GM19025 (cell line): Measurements from ENCODE around the gene CHRD.

Experiments
- ATAC-seq: cut with Tn5 transposase; IDR thresholded peaks from one replicate; pipeline ENCODE4 v1.9.1; 2021; ENCODE audit warnings: mild to moderate bottlenecking, low read depth, moderate library complexity; ENCODE audit not compliant: unreplicated experiment

The CHRD gene

GRCh38 chr3:184346480-184347190, 33.2 kb upstream of the CHRD start:
- no peak for ATAC-seq

- ATAC-seq = no peak
Measured at GRCh38 chr3:184347321-184348056, 32.4 kb upstream of the CHRD start.

- no peak for ATAC-seq
Measured at GRCh38 chr3:184348057-184348382, 31.8 kb upstream of the CHRD start.

DNA sequence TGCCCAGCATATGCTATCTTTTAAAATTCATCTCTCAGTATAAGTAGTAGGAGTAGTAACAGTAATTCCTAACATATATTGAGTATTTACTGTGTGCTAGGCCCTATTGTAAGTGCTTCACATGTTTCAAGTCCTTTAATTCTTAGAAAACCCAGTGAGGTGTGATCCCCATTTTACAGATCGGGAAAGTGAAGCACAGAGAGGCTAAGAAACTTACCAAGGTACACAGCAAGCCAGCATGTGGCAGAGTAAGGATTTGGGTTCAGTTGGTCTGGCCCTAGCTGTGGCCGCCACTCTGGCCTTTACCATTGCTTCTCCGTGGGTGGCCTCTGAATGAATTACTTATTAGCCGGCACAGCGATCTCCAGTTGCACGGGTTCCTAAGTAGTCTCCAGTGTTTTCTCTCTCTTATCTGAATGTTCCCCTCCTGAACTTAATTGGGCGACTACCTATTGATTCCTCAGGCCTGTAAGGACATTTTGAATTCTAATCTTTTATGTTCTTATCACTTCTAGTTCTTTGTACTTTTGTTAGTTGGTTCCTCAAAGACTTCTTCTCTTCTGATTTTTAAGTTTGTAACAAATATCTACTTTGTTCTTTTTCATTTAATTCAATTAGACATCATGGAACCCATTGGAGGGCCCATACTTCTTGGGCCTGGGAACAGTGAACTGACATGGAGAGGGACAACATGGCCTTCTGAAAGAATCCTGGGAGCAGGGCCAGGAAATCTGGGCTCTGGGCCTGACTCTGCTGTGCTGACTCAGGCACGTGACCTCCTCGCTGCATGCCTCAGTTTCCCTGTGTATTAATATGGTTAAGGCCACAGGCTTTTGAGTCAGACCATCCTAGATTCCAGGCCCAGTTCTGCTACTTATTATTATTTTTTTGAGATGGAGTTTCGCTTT, 30.0 kb upstream of the CHRD start:
- ATAC-seq = no peak

DNA sequence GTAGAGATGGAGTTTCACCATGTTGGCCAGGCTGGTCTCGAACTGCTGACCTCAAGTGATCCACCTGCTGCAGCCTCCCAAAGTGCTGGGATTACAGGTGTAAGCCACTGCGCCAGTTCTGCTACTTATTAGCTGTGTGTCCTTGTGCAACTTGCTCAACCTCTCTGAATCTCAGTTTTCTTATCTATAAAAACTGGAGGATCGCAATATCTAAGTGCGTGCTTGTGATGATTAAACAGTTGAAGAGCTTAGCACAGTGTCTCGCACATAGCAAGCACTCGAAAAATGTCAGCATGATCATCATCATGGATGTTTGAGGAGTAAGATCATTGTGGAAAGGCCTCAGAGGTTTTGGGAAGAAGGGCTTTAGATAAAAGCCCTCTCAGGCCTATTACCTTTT, 29.2 kb upstream of the CHRD start:
- no peak for ATAC-seq

DNA sequence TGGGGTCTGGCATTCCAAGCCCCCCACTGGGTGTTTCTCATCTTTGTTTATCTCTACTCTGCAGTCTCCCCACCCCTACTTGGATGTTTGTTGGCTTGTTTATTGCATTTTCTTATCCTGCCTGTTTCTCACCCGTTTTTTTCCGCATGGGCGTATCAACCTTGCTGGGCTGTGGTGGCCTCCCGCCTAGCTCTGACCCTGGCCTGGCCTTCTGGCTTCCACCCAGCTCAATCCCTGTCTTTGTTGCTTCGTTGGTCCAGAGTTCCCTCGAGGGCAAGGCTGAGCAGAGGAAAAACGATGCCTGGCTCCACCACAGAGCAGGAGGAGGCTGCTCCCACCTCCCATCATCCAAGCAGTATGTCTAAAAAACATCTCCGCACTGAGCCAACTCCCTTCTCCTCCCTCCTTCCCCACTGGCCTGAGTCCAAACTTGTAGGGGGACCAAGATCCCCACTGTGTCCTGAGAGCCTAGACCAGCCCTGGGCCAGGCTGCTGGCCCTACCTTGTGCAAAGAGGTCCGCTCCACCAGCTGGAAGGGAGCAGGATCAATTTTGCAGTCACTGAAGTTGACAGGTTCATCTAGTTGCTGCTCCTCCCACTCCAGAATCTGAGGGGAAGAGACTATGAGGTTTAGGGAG, 28.2 kb upstream of the CHRD start:
- no peak for ATAC-seq

GRCh38 chr3:184352149-184352785, 27.6 kb upstream of the CHRD start:
- no peak for ATAC-seq

DNA sequence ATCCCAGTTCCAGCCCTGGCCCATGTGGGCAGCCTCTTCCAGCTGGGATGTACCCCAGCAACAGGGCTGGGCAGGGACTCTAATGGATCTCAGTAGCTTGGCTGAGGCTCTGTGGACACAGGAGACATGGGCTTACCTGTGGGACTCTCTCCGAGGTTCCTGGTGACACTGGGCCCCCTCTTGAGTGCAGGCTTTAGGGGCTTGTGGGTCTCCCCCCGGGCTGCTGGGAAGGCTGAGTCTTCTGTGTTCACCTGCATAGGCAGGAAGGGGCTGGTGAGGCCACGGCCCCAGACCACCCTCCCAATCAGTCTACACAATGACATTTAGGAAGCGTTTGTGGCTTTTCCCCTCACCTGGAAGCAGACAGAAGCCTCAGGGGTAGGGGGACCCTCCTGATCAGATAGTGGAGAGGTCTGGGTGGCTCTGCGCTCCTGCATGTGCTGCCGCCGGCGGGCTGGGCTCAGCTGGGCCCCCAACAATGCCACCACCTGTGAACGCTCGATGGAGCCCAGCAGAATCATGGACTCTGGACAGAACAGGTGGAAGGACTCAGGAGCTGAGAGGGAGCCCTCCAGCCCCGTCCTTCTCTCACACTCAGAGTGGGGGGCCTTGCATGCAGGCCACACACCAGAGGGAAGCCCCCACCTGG, 26.8 kb upstream of the CHRD start:
- no peak for ATAC-seq

DNA sequence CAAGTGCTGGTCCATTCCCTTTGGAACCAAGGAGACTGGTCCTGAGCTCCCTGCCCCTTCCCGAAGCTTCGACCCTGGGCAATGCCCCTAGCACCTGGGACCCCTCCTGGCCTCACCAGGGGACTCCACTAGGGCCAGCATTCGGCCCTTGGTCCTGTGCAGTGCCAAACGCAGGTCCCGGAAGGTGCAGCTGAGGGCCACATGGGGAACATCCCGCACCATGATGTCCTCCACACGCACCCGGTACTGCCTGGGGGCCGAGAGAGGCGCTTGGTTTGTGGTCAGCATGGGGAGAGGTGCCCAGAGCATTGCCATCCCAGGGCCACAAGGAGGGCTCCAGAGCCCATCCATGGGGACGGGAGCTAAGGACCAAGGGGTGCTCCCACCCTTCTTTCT, 26.3 kb upstream of the CHRD start:
- no peak for ATAC-seq

DNA sequence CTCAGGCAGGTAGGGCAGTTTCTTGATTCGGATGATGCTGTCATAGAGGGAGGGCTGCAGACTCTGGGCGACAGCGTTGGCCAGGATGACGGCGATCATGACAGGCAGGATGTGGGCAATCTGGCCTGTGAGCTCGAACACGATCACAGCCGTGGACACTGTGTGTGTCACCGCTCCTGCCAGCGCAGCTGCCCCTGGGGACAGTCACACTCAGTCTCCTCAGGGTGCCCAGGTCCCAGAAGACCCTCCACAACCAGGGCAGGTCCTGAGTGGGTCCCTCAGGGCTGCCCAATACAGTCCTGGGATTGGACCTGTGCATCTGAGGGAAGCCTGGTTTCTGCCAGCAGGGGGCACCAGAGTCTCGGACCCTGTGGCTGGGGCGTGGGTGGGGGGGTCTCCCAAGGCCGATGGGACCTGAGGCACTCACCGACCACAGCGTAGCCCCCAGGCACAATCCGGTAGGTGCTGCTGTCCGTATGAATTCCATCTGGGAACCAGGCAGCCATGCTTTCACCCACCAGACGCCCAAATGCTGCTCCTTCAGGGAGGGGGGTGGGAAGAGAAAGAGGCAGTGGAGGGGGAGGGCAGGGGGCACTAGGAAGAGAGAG, 25.6 kb upstream of the CHRD start:
- no peak for ATAC-seq

DNA sequence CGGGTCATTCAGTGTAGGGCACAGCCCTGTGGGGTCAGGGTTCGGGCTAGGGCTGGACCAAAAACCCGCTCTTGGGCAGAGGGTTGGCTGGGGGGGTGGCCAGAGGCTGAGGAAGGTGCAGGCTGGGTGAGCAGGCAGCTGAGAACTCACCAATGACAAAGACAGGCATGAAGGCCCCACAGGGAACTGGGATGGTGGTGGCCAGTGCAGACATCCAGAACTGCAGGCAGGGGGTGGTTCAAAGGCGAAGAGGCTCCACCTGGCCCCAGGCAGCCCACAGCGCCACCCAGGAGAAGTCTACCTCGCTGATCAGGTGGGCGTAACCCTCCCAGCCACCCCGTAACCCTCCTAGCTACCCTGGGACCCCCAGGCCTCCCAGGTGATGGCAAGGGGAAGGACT, 25.1 kb upstream of the CHRD start:
- ATAC-seq = no peak

DNA sequence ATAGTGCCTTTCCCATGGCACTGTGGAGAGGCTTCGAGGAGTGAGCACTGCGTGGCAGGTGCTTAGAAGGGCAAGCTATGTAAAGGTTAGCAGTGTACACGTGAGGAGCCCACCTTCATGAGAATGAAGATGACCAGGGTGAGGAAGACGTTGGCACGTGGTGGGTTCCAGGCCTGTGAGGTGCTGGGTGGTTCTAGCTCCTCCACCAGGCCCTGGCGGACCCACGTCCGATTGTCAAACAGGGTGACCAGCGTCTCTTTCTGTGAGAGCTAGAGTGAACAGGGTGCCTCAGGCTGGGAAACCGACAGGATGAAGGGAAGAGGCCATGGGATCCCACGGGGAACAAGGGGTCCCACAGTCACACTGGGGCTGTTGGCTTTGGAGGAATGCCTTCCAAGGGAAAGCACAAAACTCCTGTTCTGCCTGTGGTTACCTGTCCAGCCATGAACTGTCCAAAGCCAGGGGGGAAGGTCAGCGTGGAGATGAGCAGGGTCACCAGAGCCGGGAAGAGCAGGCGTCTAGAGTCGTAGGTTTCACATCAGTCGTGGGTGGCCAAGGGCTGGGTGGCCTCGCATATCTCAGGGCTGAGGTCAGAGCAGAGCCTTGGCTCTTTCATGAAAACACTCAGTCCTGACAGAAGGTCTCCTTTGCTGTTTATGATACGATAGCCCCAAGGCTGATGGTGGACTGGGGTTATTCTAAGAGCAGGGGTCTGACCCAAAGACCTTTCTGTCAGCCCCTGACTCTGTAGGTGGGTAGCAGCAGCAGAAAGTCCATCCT, 24.4 kb upstream of the CHRD start:
- no peak for ATAC-seq

DNA sequence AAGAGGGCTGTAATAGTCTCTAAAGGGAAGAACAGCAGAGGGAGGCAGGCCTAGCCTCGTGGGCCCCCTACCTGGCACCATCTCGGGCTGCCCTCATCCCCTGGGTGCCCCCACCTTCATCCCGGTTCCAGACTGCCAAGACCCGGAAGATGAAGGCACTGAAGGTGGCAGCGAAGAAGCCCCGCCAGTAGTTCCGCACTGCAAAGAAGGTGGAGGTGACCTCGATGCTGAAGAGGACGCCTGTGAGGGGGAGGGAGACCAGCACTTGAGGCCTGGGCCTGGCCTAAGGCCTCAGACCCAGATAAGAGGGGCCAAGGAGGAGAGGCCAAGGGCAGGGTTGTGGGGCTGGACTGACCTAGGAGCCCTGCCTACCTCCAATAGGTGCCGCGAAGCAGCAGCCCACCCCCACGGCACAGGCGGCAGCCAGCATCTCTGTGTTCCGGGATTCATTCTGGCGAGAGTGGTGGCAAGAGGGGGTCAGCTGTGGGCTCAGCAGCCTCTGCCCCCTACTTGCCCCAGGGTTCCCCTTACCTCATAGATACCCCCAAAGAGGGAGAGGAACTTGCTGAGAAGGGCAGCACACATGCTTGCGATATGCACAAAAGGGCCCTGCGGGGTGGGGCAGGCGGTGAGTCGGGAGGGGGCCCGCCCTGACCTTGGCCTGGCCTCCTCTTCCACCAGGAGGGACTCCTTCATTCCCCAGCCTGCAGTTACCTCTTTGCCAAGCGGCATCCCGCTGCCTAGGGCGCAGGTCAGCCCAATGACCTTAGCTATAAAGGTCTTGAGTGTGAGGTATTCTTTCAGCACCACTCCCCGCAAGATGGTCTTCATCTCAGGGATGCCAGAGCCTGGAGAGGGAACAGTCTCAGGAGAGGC, 22.4 kb upstream of the CHRD start:
- ATAC-seq = no peak

DNA sequence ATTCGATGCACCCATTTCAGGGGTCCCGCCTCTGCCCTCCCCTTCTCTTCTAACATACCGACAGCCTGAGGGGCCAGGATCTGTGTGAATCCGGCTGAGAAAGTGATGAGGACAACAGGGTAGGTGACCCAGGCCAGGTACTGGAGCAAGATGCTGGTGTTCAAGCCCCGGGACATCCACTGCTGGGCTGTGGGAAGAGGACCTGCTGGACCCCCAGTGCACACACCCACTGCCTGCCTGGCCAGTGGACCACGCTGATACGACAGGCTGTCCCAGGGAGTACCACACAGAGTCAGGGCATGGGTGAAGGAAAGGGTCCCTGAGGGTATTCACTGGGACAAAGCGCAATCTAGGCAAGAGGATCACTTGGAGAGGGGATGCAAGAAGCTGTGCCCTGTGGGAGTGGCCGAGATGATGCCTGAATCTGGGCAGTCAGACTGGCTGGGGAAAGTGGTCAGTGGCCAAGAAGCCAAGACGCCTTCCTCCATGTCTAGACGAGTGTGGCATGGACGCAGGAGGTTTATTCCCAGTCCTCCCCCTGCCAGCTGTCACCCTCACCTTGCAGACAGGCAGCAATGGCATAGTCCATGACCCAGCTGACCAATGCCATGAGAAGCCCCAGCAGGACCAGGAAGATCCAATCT, 21.6 kb upstream of the CHRD start:
- no peak for ATAC-seq

GRCh38 chr3:184358921-184359350, 20.9 kb upstream of the CHRD start:
- ATAC-seq = no peak

DNA sequence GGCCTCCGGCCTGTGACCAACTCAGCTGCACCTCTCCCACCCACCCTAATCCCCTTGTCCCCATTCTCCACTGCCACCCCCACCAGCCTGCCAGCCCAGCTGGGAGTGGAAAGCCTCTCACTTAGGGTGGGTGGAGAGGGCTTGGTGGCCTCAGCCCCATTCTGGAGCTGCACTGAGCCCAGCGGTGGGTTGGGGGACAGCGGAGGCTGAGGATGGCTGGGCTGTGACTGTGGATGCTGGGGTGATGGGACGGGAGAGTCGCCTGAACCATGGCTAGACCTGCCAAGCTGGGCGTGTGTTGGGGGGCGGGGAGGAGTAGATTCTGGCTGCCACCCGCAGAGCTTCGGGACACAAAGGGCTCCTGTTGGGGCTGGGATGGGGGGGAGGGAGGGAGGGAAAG, 20.2 kb upstream of the CHRD start:
- no peak for ATAC-seq
